KOPT-K1 (cell line): Measurements from ENCODE around the gene RPS6KC1.
"Not testable (repeated sequence)": the region's sequence is repeated elsewhere in the genome, so short reads cannot be mapped to it uniquely, and the experiment has no call there.

Experiments
- H3K27ac ChIP-seq: fragments of 200-600 bp; sonication (generic); 2 replicates; pipeline ENCODE4 v1.5.1; 2016; ENCODE audit warnings: antibody characterized with exemption, mild to moderate bottlenecking, low read depth, low read length; ENCODE audit not compliant: poor library complexity, severe bottlenecking
- H3K36me3 ChIP-seq: fragments of 200-600 bp; sonication (generic); 2 replicates; pipeline ENCODE4 v1.5.1; 2017; ENCODE audit warnings: antibody characterized with exemption, mild to moderate bottlenecking, low read length, moderate library complexity; ENCODE audit not compliant: insufficient read depth
- H3K9me3 ChIP-seq: fragments of 200-600 bp; sonication (generic); 2 replicates; pipeline ENCODE4 v1.5.1; 2017; ENCODE audit warnings: antibody characterized with exemption, low read length, mild to moderate bottlenecking; ENCODE audit not compliant: insufficient read depth, poor library complexity, severe bottlenecking

RPS6KC1 gene

DNA sequence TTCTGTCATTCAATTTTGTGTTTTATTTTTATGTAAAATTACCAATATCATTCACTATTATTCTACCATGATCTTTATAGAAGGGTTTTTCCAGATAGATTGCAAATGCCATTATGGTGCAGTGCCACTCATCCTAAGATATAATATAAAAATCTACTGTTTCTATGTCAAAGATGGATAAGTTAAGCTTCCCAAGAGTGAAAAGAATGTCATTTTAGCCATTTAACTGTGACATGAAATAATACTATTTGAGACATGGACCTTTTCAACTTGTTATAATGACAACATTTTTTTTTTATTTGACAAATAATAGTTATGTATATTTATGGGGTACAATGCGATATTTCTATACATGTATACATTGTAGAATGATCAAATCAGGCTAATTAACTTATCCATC is 224.3 kb downstream of the RPS6KC1 start:
- no peak overlapping the region for H3K27ac ChIP-seq
- H3K36me3 ChIP-seq, result no peaks in the 10 kb centered on the region
- no peaks in the 10 kb centered on the region for H3K9me3 ChIP-seq

DNA sequence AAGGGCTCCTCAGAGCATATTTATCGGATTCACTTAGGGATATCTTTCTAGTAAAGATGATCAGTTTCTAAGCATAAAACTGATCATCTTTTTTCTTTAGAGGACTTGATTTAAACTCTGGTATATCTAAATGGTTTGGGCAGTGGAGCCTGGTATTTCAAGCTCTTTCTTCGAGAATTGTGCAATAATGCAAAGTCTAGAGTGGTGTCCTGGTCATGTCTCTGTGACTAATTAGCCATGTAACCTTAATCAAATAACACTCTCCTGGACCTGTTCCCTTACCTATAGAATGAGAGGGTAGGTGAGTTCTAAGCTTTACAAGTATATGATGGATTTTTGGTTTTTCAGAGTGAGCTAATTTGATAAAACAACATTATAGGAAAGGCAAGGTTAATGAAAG is 225.2 kb downstream of the RPS6KC1 start:
- no peaks in the 10 kb centered on the region for H3K9me3 ChIP-seq
- no peak overlapping the region for H3K27ac ChIP-seq
- no peaks in the 10 kb centered on the region for H3K36me3 ChIP-seq

DNA sequence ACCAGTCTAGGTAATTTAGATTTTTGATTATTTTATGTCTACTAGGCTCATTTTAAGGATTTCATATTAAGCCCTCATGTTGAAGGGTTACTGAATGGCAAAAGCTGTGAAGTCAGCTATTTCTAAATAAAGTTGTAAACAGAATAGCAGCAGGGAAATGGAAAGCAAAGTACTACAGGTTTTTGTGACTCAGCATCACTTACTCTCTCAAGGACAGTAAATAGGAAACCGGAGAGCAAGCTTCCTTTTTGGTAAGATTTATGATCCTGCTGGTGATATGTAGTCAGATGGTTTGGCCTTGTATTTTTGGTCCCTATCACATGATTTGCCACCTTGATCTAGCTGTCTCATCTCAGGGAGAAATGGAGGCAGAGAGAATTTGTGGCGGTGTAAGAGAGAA is 226.0 kb downstream of the RPS6KC1 start:
- Histone ChIP-seq H3K36me3 (no peaks in the 10 kb centered on the region), H3K9me3 (no peaks in the 10 kb centered on the region), H3K27ac (no peak overlapping the region)

- H3K36me3 ChIP-seq, result no peaks in the 10 kb centered on the region
- peaks cover 12% of the 10 kb centered on the region for H3K9me3 ChIP-seq
- no peak overlapping the region for H3K27ac ChIP-seq
Measured at GRCh38 chr1:213279410-213279809, 228.4 kb downstream of the RPS6KC1 start.

DNA sequence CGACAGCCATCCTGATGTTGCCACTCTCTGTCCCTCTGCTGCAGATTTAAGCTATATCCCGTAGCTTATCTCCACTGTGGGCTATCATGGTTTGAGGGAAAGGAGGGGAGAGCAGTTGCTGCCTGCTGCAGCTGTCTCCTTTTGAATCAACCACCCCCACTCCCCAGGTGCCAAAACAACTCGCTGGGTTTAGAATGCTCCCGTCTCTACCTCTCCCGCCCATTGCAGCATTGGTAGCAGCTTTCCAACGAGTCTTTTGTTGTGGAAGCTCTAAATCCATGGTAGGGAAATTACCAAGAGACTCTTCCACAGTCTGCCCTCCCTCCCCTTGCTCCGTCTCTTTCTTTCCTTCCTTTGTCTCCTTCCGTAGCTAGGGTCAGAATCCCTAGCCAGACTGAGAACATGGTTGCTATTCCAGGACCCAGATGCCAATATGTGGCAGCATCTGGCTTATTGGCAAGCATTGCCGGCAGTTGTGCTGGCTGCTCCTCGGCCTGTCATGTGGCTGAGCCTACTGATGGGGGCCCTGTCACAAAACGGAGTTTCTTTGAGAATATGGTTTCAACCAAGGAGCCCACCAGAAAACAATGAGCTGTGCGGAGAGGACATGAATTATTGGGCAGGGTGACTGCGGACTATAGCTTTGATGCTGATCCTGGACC is 230.7 kb downstream of the RPS6KC1 start:
- Histone ChIP-seq H3K9me3 (peaks cover 17% of the 10 kb centered on the region), H3K36me3 (no peaks in the 10 kb centered on the region), H3K27ac (no peak overlapping the region)

- peaks cover 17% of the 10 kb centered on the region for H3K9me3 ChIP-seq
- no peak overlapping the region for H3K27ac ChIP-seq
- no peaks in the 10 kb centered on the region for H3K36me3 ChIP-seq
Measured at GRCh38 chr1:213284626-213285025, 233.6 kb downstream of the RPS6KC1 start.

- Histone ChIP-seq H3K9me3 (peaks cover 17% of the 10 kb centered on the region), H3K36me3 (no peaks in the 10 kb centered on the region), H3K27ac (no peak overlapping the region)
Measured at GRCh38 chr1:213286235-213286634, 235.2 kb downstream of the RPS6KC1 start.

DNA sequence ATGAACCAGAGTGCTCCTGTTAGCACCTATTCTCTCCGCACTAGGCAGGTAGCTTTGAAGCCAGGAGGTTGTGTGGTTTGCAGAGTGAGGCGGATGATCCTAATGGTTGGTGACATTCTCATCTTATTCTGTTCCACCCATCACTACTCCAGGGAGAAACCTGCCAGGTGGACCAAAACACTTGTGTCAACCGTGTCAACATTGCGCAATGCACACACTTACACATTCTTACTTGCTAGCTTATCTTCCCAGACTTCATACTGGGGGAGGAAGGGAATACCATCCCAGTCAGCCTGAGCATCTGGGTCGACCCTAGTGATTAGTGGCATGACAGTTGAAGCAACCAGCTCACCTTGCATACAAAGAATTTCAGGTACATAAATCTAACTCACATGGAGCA is 236.9 kb downstream of the RPS6KC1 start:
- Histone ChIP-seq H3K9me3 (peaks cover 11% of the 10 kb centered on the region), H3K27ac (no peak overlapping the region), H3K36me3 (no peaks in the 10 kb centered on the region)

- Histone ChIP-seq H3K27ac (no peak overlapping the region), H3K9me3 (no peaks in the 10 kb centered on the region)
Measured at GRCh38 chr1:213291526-213291925, 240.5 kb downstream of the RPS6KC1 start.

GRCh38 chr1:213292614-213293013 is 241.6 kb downstream of the RPS6KC1 start:
- H3K36me3 ChIP-seq, result no peaks in the 10 kb centered on the region
- no peaks in the 10 kb centered on the region for H3K9me3 ChIP-seq
- H3K27ac ChIP-seq, result no peak overlapping the region

More at GRCh38 chr1:213291526-213291925, 240.5 kb downstream of the RPS6KC1 start:
- H3K36me3 ChIP-seq, result no peaks in the 10 kb centered on the region

GRCh38 chr1:213295860-213296259 is 244.8 kb downstream of the RPS6KC1 start:
- no peak overlapping the region for H3K27ac ChIP-seq
- H3K9me3 ChIP-seq, result no peaks in the 10 kb centered on the region
- no peaks in the 10 kb centered on the region for H3K36me3 ChIP-seq

DNA sequence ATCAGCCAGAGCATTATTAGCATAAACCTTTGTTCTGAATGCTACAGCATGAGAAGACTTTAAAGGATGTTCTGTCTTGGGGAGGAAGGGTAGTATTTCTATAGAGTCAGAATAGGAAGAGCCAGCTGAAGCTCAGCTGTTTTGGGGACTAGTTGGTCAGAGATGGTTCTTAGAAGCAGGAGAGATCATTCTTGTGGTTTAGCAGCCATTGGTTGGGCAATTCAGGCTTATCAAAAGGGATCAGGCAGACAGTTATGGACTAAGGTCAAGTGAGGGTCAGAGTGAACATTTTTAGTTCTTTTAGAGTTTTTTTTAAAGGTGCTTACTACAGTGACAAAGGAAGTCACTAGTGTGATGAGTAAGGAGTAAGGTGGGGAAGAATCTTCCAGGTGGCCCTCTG is 245.5 kb downstream of the RPS6KC1 start:
- Histone ChIP-seq H3K36me3 (no peaks in the 10 kb centered on the region), H3K9me3 (no peaks in the 10 kb centered on the region), H3K27ac (no peak overlapping the region)

- H3K36me3 ChIP-seq, result no peaks in the 10 kb centered on the region
- H3K9me3 ChIP-seq, result no peaks in the 10 kb centered on the region
- H3K27ac ChIP-seq, result no peak overlapping the region
Measured at GRCh38 chr1:213297021-213297420, 246.0 kb downstream of the RPS6KC1 start.

- Histone ChIP-seq H3K9me3 (no peaks in the 10 kb centered on the region), H3K27ac (no peak overlapping the region), H3K36me3 (no peaks in the 10 kb centered on the region)
Measured at GRCh38 chr1:213300433-213300832, 249.4 kb downstream of the RPS6KC1 start.

DNA sequence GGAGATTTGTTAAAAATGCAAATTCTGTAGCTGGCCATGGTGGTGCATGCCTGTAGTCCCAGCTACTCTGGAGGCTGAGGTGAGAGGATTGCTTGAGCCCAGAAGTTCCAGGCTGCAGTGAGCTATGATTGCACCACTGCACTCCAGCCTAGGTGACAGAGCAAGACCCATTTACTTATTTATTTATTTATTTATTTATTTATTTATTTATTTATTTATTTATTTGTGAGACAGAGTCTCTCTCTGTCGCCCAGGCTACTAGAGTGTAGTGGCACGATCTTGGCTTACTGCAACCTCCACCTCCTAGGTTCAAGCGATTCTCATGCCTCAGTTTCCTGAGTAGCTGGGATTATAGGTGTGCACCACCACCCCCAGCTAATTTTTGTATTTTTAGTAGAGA is 250.5 kb downstream of the RPS6KC1 start:
- not testable (repeated sequence) for H3K9me3 ChIP-seq, H3K27ac ChIP-seq, H3K36me3 ChIP-seq

- no peaks in the 10 kb centered on the region for H3K9me3 ChIP-seq
- H3K27ac ChIP-seq, result no peak overlapping the region
- no peaks in the 10 kb centered on the region for H3K36me3 ChIP-seq
Measured at GRCh38 chr1:213303286-213303685, 252.2 kb downstream of the RPS6KC1 start.
